ENCODE measurements around the gene TNIK.

Gene TNIK

GRCh38 chr3:171472552-171472951 lies 12.3 kb upstream of the TNIK start:
- Histone ChIP-seq H3K27ac (no peak overlapping the region), H3K4me2 (no peak overlapping the region), H4K20me1 (ENCODE audit: insufficient read depth) (no peaks in the 10 kb centered on the region), H2AFZ (ENCODE audit: low read depth) (no peak overlapping the region), H3K27me3 (ENCODE audit: insufficient read depth, low read depth) (no peaks in the 10 kb centered on the region), H3K36me3 (ENCODE audit: insufficient read depth) (no peaks in the 10 kb centered on the region), H3K4me1 (ENCODE audit: low read depth, poor library complexity, severe bottlenecking) (no peaks in the 10 kb centered on the region), H3K79me2 (ENCODE audit: insufficient read depth, low read depth) (no peaks in the 10 kb centered on the region), H3K4me3 (IDR thresholded peaks at IDR 0.05; ENCODE audit: insufficient read depth, low read depth, low read length) (no peak overlapping the region), H3K9ac (no peak overlapping the region)
- TF ChIP-seq CTCF (conservative IDR thresholded peaks at IDR 0.05; ENCODE audit: low read depth, low read length) = no peak

- Histone ChIP-seq H3K9ac (no peak overlapping the region), H3K27me3 (ENCODE audit: insufficient read depth, low read depth) (no peaks in the 10 kb centered on the region), H3K4me1 (ENCODE audit: low read depth, poor library complexity, severe bottlenecking) (no peaks in the 10 kb centered on the region), H3K4me2 (no peak overlapping the region), H4K20me1 (ENCODE audit: insufficient read depth) (no peaks in the 10 kb centered on the region), H3K79me2 (ENCODE audit: insufficient read depth, low read depth) (no peaks in the 10 kb centered on the region), H3K36me3 (ENCODE audit: insufficient read depth) (no peaks in the 10 kb centered on the region), H3K4me3 (IDR thresholded peaks at IDR 0.05; ENCODE audit: insufficient read depth, low read depth, low read length) (no peak overlapping the region), H3K27ac (no peak overlapping the region), H2AFZ (ENCODE audit: low read depth) (no peak overlapping the region)
- TF ChIP-seq CTCF (conservative IDR thresholded peaks at IDR 0.05; ENCODE audit: low read depth, low read length) = no peak
Measured at GRCh38 chr3:171470714-171471227, 10.6 kb upstream of the TNIK start.

GRCh38 chr3:171469376-171469775 lies 9.2 kb upstream of the TNIK start:
- no peak for TF ChIP-seq CTCF (conservative IDR thresholded peaks at IDR 0.05; ENCODE audit: low read depth, low read length)
- H2AFZ ChIP-seq (ENCODE audit: low read depth) = no peak overlapping the region

GRCh38 chr3:171468296-171468906 lies 8.2 kb upstream of the TNIK start:
- Histone ChIP-seq H4K20me1 (ENCODE audit: insufficient read depth) (no peaks in the 10 kb centered on the region), H3K27me3 (ENCODE audit: insufficient read depth, low read depth) (no peaks in the 10 kb centered on the region), H3K27ac (no peak overlapping the region), H2AFZ (ENCODE audit: low read depth) (no peak overlapping the region), H3K4me2 (no peak overlapping the region), H3K4me3 (IDR thresholded peaks at IDR 0.05; ENCODE audit: insufficient read depth, low read depth, low read length) (no peak overlapping the region), H3K36me3 (ENCODE audit: insufficient read depth) (no peaks in the 10 kb centered on the region), H3K9ac (no peak overlapping the region), H3K79me2 (ENCODE audit: insufficient read depth, low read depth) (no peaks in the 10 kb centered on the region), H3K4me1 (ENCODE audit: low read depth, poor library complexity, severe bottlenecking) (no peaks in the 10 kb centered on the region)
- no peak for TF ChIP-seq CTCF (conservative IDR thresholded peaks at IDR 0.05; ENCODE audit: low read depth, low read length)

More at GRCh38 chr3:171469376-171469775, 9.2 kb upstream of the TNIK start:
- H3K27me3 ChIP-seq (ENCODE audit: insufficient read depth, low read depth) = no peaks in the 10 kb centered on the region
- H3K4me2 ChIP-seq = no peak overlapping the region
- H3K79me2 ChIP-seq (ENCODE audit: insufficient read depth, low read depth) = no peaks in the 10 kb centered on the region
- no peak overlapping the region for H3K4me3 ChIP-seq (IDR thresholded peaks at IDR 0.05; ENCODE audit: insufficient read depth, low read depth, low read length)
- H3K36me3 ChIP-seq (ENCODE audit: insufficient read depth) = no peaks in the 10 kb centered on the region
- H3K4me1 ChIP-seq (ENCODE audit: low read depth, poor library complexity, severe bottlenecking) = no peaks in the 10 kb centered on the region
- H4K20me1 ChIP-seq (ENCODE audit: insufficient read depth) = no peaks in the 10 kb centered on the region
- H3K9ac ChIP-seq = no peak overlapping the region
- no peak overlapping the region for H3K27ac ChIP-seq
